Endothelial cell of umbilical vein (primary cell): ENCODE measurements around the gene SPDEF. TPM values are rescaled to one million over a fixed set of nuclear protein-coding genes. Genes with fewer than 3 reads are reported as not detected.

Experiments
- BruUV-seq: library from RNA; stranded (reverse); fragments of 400-500 nt; replicated peaks from 2 replicates; lab custom pipeline; 2021; lab: Mats Ljungman, UMichigan
- CTCF ChIA-PET: fragments of 300-600, 350-600 bp; sonication (Branson Sonifier 250); formaldehyde crosslinking; loops from one replicate; lab custom pipeline; 2021; ENCODE audit warnings: antibody characterized with exemption, inconsistent platforms; lab: Charles Lee
- POLR2A ChIA-PET: fragments of 300-600, 350-600 bp; sonication (Branson Sonifier 250); formaldehyde crosslinking; loops from one replicate; lab custom pipeline; 2021; ENCODE audit warnings: antibody characterized with exemption, inconsistent platforms; lab: Charles Lee
- DNase-seq: peaks from one replicate; pipeline ENCODE4 v3.0.0-alpha.2; 2011; ENCODE audit warnings: low read depth, low spot score
- FAIRE-seq: peaks from 2 replicates; lab custom pipeline; 2011; peaks lifted over from hg19 to GRCh38; lab: Jason Lieb, UNC
- H2AFZ ChIP-seq: 2 replicates; pipeline ENCODE4 v1.6.0; 2012; ENCODE audit warnings: low read depth, low read length, control low read depth, inconsistent platforms
- H3K27ac ChIP-seq: 2 replicates; pipeline ENCODE4 v1.5.1; 2011; ENCODE audit warnings: low read depth, mild to moderate bottlenecking, control low read depth, low read length, moderate library complexity; ENCODE audit not compliant: insufficient read depth
- H3K27me3 ChIP-seq, 2 experiments: 2 replicates each; pipeline versions ENCODE4 v1.6.0 to v1.6.1; 2011; ENCODE audit warnings: low read length in 2 of 2, mixed read lengths in 1 of 2; ENCODE audit not compliant: control insufficient read depth in 2 of 2, insufficient read depth in 2 of 2
- H3K36me3 ChIP-seq, 2 experiments: 2 replicates in 1 of 2; 3 replicates in 1 of 2; pipeline ENCODE4 v1.5.1; 2011; ENCODE audit warnings: low read length in 2 of 2, mild to moderate bottlenecking in 1 of 2, moderate library complexity in 1 of 2; ENCODE audit not compliant: control insufficient read depth in 2 of 2, insufficient read depth in 2 of 2; ENCODE audit errors: extremely low read depth in 1 of 2
- H3K4me1 ChIP-seq: 3 replicates; pipeline ENCODE4 v1.5.1; 2011; ENCODE audit warnings: mild to moderate bottlenecking, low read length; ENCODE audit not compliant: control insufficient read depth, insufficient read depth; ENCODE audit errors: extremely low read depth
- H3K4me2 ChIP-seq: 2 replicates; pipeline ENCODE4 v1.6.1; 2011; ENCODE audit warnings: low read length, control low read depth, mixed read lengths; ENCODE audit not compliant: insufficient read depth
- H3K4me3 ChIP-seq, 3 experiments: fragments of 200-600 bp in 1 of 3; sonication (generic), shearing (Covaris generic) in 1 of 3; replicated peaks in 1 of 3; 2 replicates each; pipeline ENCODE4 v1.5.1; 2011 to 2016; ENCODE audit warnings: control low read depth in 3 of 3, low read length in 3 of 3, mild to moderate bottlenecking in 2 of 3, inconsistent platforms in 1 of 3, low read depth in 1 of 3, moderate library complexity in 1 of 3; ENCODE audit not compliant: insufficient read depth in 1 of 3
- H3K79me2 ChIP-seq: 2 replicates; pipeline ENCODE4 v1.6.0; 2012; ENCODE audit warnings: low read length, inconsistent platforms; ENCODE audit not compliant: control insufficient read depth, insufficient read depth
- H3K9ac ChIP-seq: replicated peaks from 2 replicates; pipeline ENCODE3; 2011; ENCODE audit warnings: low read length, control low read depth; ENCODE audit not compliant: insufficient read depth; ENCODE audit errors: extremely low read depth
- H3K9me1 ChIP-seq: replicated peaks from 3 replicates; pipeline ENCODE4 v1.6.0; 2011; ENCODE audit warnings: mild to moderate bottlenecking, low read length; ENCODE audit not compliant: control insufficient read depth, insufficient read depth; ENCODE audit errors: extremely low read depth
- H3K9me3 ChIP-seq: replicated peaks from 2 replicates; pipeline ENCODE4 v1.5.1; 2012; ENCODE audit warnings: low read length, inconsistent platforms; ENCODE audit not compliant: control insufficient read depth, insufficient read depth
- H4K20me1 ChIP-seq: replicated peaks from 2 replicates; pipeline ENCODE3; 2011; ENCODE audit warnings: mild to moderate bottlenecking, low read length; ENCODE audit not compliant: control insufficient read depth, insufficient read depth; ENCODE audit errors: extremely low read depth
- CTCF ChIP-seq, 2 donors: IDR thresholded peaks; 1 replicate in 1 of 2; 2 replicates in 1 of 2; pipeline ENCODE4 v1.5.1; 2011; ENCODE audit warnings: low read length in 2 of 2, mild to moderate bottlenecking in 2 of 2, moderate library complexity in 2 of 2, control low read depth in 1 of 2, inconsistent platforms in 1 of 2, low read depth in 1 of 2; ENCODE audit not compliant: insufficient read depth in 1 of 2; ENCODE audit errors: extremely low read depth in 1 of 2
- FOS ChIP-seq: IDR thresholded peaks from 2 replicates; pipeline ENCODE4 v1.6.1; 2011; ENCODE audit warnings: mild to moderate bottlenecking, low read length, moderate library complexity, borderline replicate concordance; ENCODE audit not compliant: insufficient read depth
- POLR2A ChIP-seq: IDR thresholded peaks from 2 replicates; pipeline ENCODE4 v1.6.1; 2012; ENCODE audit warnings: low read depth, mild to moderate bottlenecking, control low read depth, low read length
- dilution Hi-C: fragments of 300-500 bp; cut with MboI; formaldehyde crosslinking; loops from one replicate; pipeline ENCODE4 v1.15.0; 2019; ENCODE audit warnings: low sequenced_read_pairs; ENCODE audit not compliant: extremely low pct_ligation_motif_present
- intact Hi-C: fragments of 100-400 bp; cut with micrococcal nuclease; formaldehyde crosslinking; loops from one replicate; pipeline ENCODE4 v1.10.0; 2022
- polyA plus RNA-seq, 4 experiments: library from polyadenylated mRNA; depleted of rRNA in 3 of 4; stranded (reverse) in 3 of 4; unstranded in 1 of 4; fragments of >200 nt; gene quantifications; 2 replicates each; pipeline versions ENCODE4 v1.2.1 to v1.2.3, GENCODE V29; 2011 to 2012; ENCODE audit warnings: missing spikeins in 1 of 4
- total RNA-seq: library from RNA; stranded (reverse); gene quantifications from 2 replicates; pipeline ENCODE4 v1.2.3, GENCODE V29; 2021

Gene SPDEF
- total and polyA plus RNA-seq, 2 donors (not counting 3 experiments of a cell fraction or from before 2014, with no cell fraction given), result not detected

GRCh38 chr6:34556493-34556892 is 364 bp upstream of the SPDEF start:
- no peak for DNase-seq
- no peak overlapping the region for H3K27ac ChIP-seq
- POLR2A ChIA-PET, result no interaction called here
- H3K9me1 ChIP-seq, result no peaks in the 10 kb centered on the region
- dilution Hi-C loops (no loop called here), intact Hi-C loops (no loop called here)
- H3K4me1 ChIP-seq, result peaks cover 5% of the 10 kb centered on the region
- no peaks in the 10 kb centered on the region for H3K79me2 ChIP-seq
- H3K36me3 ChIP-seq, result no peaks in the 10 kb centered on the region
- no peaks in the 10 kb centered on the region for H3K9me3 ChIP-seq
- no peaks in the 10 kb centered on the region for H4K20me1 ChIP-seq
- TF ChIP-seq POLR2A, result no peak
- no peak for TF ChIP-seq FOS
- BruUV-seq, result no TSS peak
- no peak overlapping the region for H2AFZ ChIP-seq
- no peak for FAIRE-seq
- no peak overlapping the region for H3K9ac ChIP-seq
- no peak overlapping the region for H3K4me3 ChIP-seq
- H3K4me2 ChIP-seq, result no peak overlapping the region
- CTCF ChIA-PET, result no interaction called here
- no peaks in the 10 kb centered on the region for H3K27me3 ChIP-seq

GRCh38 chr6:34555328-34555727 is 801 bp downstream of the SPDEF start:
- ChIA-PET CTCF (no interaction called here), POLR2A (no interaction called here)
- no peaks in the 10 kb centered on the region for H3K79me2 ChIP-seq
- no peak overlapping the region for H2AFZ ChIP-seq
- FAIRE-seq, result no peak
- H3K27me3 ChIP-seq, result no peaks in the 10 kb centered on the region
- BruUV-seq, result no TSS peak
- intact Hi-C loops, result no loop called here
- H3K9me1 ChIP-seq, result no peaks in the 10 kb centered on the region
- H3K9me3 ChIP-seq, result no peaks in the 10 kb centered on the region
- H3K4me3 ChIP-seq, result no peak overlapping the region
- no peak for DNase-seq
- dilution Hi-C loops, result no loop called here
- no peaks in the 10 kb centered on the region for H3K4me1 ChIP-seq
- H4K20me1 ChIP-seq, result no peaks in the 10 kb centered on the region
- no peak overlapping the region for H3K9ac ChIP-seq
- no peak overlapping the region for H3K27ac ChIP-seq
- no peak overlapping the region for H3K4me2 ChIP-seq
- no peak for TF ChIP-seq CTCF (IDR thresholded peaks at IDR 0.05; ENCODE audit: extremely low read depth in 1 of 2, insufficient read depth in 1 of 2, low read depth in 1 of 2, low read length in 2 of 2)
- H3K36me3 ChIP-seq, result no peaks in the 10 kb centered on the region
